CD1c-positive myeloid dendritic cell (primary cell): ENCODE data around the gene FNDC3B.
A peak's percentile ranks its signal among the peaks of the same experiment; 100 is the strongest.

Experiments used
- DNase-seq: peaks from one replicate; pipeline ENCODE4 v3.0.0-alpha.2; 2016; ENCODE audit errors: extremely low spot score

Gene FNDC3B

GRCh38 chr3:172332256-172333041 lies 293.1 kb downstream of the FNDC3B start:
- DNase-seq: peak; percentile 56

GRCh38 chr3:172333042-172333377 lies 293.6 kb downstream of the FNDC3B start:
- no peak for DNase-seq

- no peak for DNase-seq
Observed at GRCh38 chr3:172333692-172334457, 294.5 kb downstream of the FNDC3B start.

GRCh38 chr3:172334671-172335207 lies 295.4 kb downstream of the FNDC3B start:
- no peak for DNase-seq

- no peak for DNase-seq
Observed at GRCh38 chr3:172339892-172340291, 300.5 kb downstream of the FNDC3B start.

- DNase-seq: no peak
Observed at GRCh38 chr3:172340583-172340982, 301.2 kb downstream of the FNDC3B start.

- peak; percentile 76 for DNase-seq
Observed at GRCh38 chr3:172341482-172342059, 302.2 kb downstream of the FNDC3B start.

- no peak for DNase-seq
Observed at GRCh38 chr3:172342097-172342659, 302.8 kb downstream of the FNDC3B start.

GRCh38 chr3:172343117-172343516 lies 303.7 kb downstream of the FNDC3B start:
- DNase-seq: no peak

- no peak for DNase-seq
Observed at GRCh38 chr3:172343979-172344378, 304.6 kb downstream of the FNDC3B start.

GRCh38 chr3:172346161-172346560 lies 306.8 kb downstream of the FNDC3B start:
- DNase-seq: no peak

GRCh38 chr3:172347895-172348679 lies 308.7 kb downstream of the FNDC3B start:
- DNase-seq: no peak

- no peak for DNase-seq
Observed at GRCh38 chr3:172351895-172352466, 312.6 kb downstream of the FNDC3B start.

GRCh38 chr3:172352786-172353185 lies 313.4 kb downstream of the FNDC3B start:
- no peak for DNase-seq

GRCh38 chr3:172354931-172355499 lies 315.6 kb downstream of the FNDC3B start:
- no peak for DNase-seq

- no peak for DNase-seq
Observed at GRCh38 chr3:172355836-172356235, 316.5 kb downstream of the FNDC3B start.

- DNase-seq: no peak
Observed at GRCh38 chr3:172356427-172356826, 317.0 kb downstream of the FNDC3B start.

GRCh38 chr3:172357850-172358754 lies 318.7 kb downstream of the FNDC3B start:
- peak; percentile 8 for DNase-seq

- DNase-seq: no peak
Observed at GRCh38 chr3:172359231-172359630, 319.9 kb downstream of the FNDC3B start.

- DNase-seq: no peak
Observed at GRCh38 chr3:172359996-172360395, 320.6 kb downstream of the FNDC3B start.
